ENCODE measurements around the gene RAB22A.

DNA sequence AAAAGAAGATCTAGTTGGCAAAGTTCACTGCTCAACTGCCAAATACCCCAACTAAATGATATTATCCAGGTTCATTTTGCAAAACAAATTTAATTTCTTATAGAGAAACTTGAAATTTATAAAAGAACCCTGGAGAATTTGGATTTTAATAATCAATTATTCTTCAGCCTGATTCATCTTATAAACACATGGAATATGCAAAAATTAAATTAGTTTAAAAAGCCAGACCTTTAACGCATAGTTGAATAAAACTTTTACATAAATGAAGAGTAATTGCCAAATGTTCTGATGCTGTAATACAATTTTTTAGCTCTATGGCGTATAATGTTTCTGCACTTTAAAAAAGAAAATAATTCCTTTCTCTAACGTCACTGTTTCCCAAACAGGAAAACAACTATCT is 47.9 kb upstream of the RAB22A start:
- TF ChIP-seq, protein P1, sequence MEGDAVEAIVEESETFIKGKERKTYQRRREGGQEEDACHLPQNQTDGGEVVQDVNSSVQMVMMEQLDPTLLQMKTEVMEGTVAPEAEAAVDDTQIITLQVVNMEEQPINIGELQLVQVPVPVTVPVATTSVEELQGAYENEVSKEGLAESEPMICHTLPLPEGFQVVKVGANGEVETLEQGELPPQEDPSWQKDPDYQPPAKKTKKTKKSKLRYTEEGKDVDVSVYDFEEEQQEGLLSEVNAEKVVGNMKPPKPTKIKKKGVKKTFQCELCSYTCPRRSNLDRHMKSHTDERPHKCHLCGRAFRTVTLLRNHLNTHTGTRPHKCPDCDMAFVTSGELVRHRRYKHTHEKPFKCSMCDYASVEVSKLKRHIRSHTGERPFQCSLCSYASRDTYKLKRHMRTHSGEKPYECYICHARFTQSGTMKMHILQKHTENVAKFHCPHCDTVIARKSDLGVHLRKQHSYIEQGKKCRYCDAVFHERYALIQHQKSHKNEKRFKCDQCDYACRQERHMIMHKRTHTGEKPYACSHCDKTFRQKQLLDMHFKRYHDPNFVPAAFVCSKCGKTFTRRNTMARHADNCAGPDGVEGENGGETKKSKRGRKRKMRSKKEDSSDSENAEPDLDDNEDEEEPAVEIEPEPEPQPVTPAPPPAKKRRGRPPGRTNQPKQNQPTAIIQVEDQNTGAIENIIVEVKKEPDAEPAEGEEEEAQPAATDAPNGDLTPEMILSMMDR (IDR thresholded peaks at IDR 0.05; ENCODE audit: low read depth, low read length): no peak
- TF ChIP-seq MYC (IDR thresholded peaks at IDR 0.05; ENCODE audit: low read depth, low read length) (no peak), POLR2A (IDR thresholded peaks at IDR 0.05; ENCODE audit: extremely low read depth, insufficient read length) (no peak)
- TF ChIP-seq, protein P2, sequence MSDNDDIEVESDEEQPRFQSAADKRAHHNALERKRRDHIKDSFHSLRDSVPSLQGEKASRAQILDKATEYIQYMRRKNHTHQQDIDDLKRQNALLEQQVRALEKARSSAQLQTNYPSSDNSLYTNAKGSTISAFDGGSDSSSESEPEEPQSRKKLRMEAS (IDR thresholded peaks at IDR 0.05; ENCODE audit: low read depth, low read length): no peak
